ENCODE data around the gene GPR17. TPM values are rescaled to one million over a fixed set of nuclear protein-coding genes. Genes with fewer than 3 reads are reported as not detected.

GPR17 gene
- total and polyA plus RNA-seq, 4 experiments from 2014 or later, result not detected

DNA sequence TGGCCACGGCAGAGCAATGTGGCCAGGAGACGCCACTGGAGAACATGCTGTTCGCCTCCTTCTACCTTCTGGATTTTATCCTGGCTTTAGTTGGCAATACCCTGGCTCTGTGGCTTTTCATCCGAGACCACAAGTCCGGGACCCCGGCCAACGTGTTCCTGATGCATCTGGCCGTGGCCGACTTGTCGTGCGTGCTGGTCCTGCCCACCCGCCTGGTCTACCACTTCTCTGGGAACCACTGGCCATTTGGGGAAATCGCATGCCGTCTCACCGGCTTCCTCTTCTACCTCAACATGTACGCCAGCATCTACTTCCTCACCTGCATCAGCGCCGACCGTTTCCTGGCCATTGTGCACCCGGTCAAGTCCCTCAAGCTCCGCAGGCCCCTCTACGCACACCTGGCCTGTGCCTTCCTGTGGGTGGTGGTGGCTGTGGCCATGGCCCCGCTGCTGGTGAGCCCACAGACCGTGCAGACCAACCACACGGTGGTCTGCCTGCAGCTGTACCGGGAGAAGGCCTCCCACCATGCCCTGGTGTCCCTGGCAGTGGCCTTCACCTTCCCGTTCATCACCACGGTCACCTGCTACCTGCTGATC is 4.9 kb downstream of the GPR17 start:
- ChIA-PET CTCF (ENCODE audit: partially characterized antibody) (interaction anchor here (0.9 to 7.6 kb wide), 12 partner anchors 9 to 453 kb away, joined by 3 to 98 read pairs (median 4); no protein-coding TSS in a partner anchor), POLR2A (ENCODE audit: partially characterized antibody) (interaction anchor here (2.0 to 2.5 kb wide), 3 partner anchors 50 to 124 kb away, joined by 6 to 8 read pairs (median 8); partner anchors contain the start of genes IWS1 and SFT2D3)
- no peaks in the 10 kb centered on the region for H3K9me3 Mint-ChIP-seq
- H3K4me3 Mint-ChIP-seq, result no peak overlapping the region
- intact Hi-C loops (cut with micrococcal nuclease), result no loop called here
- no peaks in the 10 kb centered on the region for H3K9me3 ChIP-seq (ENCODE audit: control insufficient read depth in 1 of 2, low read length in 2 of 2)
- peak in 1 of 5 donors; percentile 29 for DNase-seq
- H3K4me1 ChIP-seq (ENCODE audit: insufficient read depth, low read length), result peaks cover 9% of the 10 kb centered on the region
- no peak overlapping the region for H3K27ac ChIP-seq (ENCODE audit: low read depth, low read length)
- peaks cover 9 to 21% (median 14%) of the 10 kb centered on the region in 4 donors for H3K4me1 Mint-ChIP-seq
- no peaks in the 10 kb centered on the region for H3K36me3 ChIP-seq (ENCODE audit: insufficient read depth, low read length)
- H3K27ac Mint-ChIP-seq, result no peak overlapping the region
- no peak overlapping the region for H3K4me3 ChIP-seq (ENCODE audit: low read length in 2 of 2)
- no peaks in the 10 kb centered on the region for H3K27me3 Mint-ChIP-seq
- no peaks in the 10 kb centered on the region for H3K36me3 Mint-ChIP-seq
- no peaks in the 10 kb centered on the region for H3K27me3 ChIP-seq (ENCODE audit: insufficient read depth, low read length)

DNA sequence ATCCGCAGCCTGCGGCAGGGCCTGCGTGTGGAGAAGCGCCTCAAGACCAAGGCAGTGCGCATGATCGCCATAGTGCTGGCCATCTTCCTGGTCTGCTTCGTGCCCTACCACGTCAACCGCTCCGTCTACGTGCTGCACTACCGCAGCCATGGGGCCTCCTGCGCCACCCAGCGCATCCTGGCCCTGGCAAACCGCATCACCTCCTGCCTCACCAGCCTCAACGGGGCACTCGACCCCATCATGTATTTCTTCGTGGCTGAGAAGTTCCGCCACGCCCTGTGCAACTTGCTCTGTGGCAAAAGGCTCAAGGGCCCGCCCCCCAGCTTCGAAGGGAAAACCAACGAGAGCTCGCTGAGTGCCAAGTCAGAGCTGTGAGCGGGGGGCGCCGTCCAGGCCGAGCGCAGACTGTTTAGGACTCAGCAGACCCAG is 5.4 kb downstream of the GPR17 start:
- H3K36me3 ChIP-seq (ENCODE audit: insufficient read depth, low read length), result no peaks in the 10 kb centered on the region
- no peak overlapping the region for H3K4me3 ChIP-seq (ENCODE audit: low read length in 2 of 2)
- no peak for DNase-seq
- intact Hi-C loops (cut with micrococcal nuclease), result no loop called here
- ChIA-PET POLR2A (ENCODE audit: partially characterized antibody) (no interaction called here), CTCF (ENCODE audit: partially characterized antibody) (interaction anchor here (1.4 to 7.6 kb wide), 3 partner anchors 12 to 61 kb away, joined by 4 to 69 read pairs (median 30); no protein-coding TSS in a partner anchor)
- no peaks in the 10 kb centered on the region for H3K9me3 ChIP-seq (ENCODE audit: control insufficient read depth in 1 of 2, low read length in 2 of 2)
- Mint-ChIP-seq H3K36me3 (no peaks in the 10 kb centered on the region), H3K27ac (no peak overlapping the region), H3K27me3 (no peaks in the 10 kb centered on the region), H3K4me3 (no peak overlapping the region), H3K4me1 (peaks cover 9 to 21% (median 14%) of the 10 kb centered on the region in 4 donors), H3K9me3 (no peaks in the 10 kb centered on the region)
- H3K4me1 ChIP-seq (ENCODE audit: insufficient read depth, low read length), result peaks cover 9% of the 10 kb centered on the region
- H3K27me3 ChIP-seq (ENCODE audit: insufficient read depth, low read length), result no peaks in the 10 kb centered on the region
- H3K27ac ChIP-seq (ENCODE audit: low read depth, low read length), result no peak overlapping the region

DNA sequence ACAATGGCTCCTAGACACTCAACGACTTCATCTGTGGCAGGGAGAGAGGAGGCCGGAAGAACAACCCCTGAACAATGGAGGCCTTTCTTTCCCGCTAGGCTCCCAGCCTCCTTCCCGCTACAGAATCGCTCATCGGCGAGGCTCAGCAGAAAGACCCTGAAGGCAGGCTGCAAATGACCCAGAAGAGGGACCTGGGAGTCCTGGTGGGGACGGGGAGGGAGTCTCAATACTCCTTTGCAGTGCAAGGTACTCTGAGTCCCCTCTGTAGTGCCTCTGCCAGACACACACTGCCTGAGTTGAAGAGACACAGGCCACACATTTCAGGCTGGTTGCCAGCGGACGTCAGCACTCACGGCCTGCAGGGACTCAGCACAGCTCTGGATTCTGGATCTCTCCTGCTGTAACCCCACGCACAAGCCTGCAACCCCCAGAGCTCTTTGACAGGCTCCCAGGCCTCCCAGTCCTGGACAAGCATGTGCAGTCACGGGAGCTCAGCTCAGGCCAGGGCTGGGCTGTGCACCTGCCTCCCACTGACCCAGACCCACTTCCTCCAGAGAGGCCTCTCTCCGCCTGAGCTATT is 6.1 kb downstream of the GPR17 start:
- peak in 1 of 5 donors; percentile 3 for DNase-seq
- CTCF ChIA-PET (ENCODE audit: partially characterized antibody), result interaction anchor here (1.0 to 7.6 kb wide), 5 partner anchors 13 to 455 kb away, joined by 4 to 69 read pairs (median 4); no protein-coding TSS in a partner anchor
- intact Hi-C loops (cut with micrococcal nuclease), result no loop called here

GRCh38 chr2:127652786-127653357 is 6.9 kb downstream of the GPR17 start:
- Histone ChIP-seq H3K4me1 (ENCODE audit: insufficient read depth, low read length) (peaks cover 9% of the 10 kb centered on the region), H3K36me3 (ENCODE audit: insufficient read depth, low read length) (no peaks in the 10 kb centered on the region), H3K9me3 (ENCODE audit: control insufficient read depth in 1 of 2, low read length in 2 of 2) (no peaks in the 10 kb centered on the region), H3K27ac (ENCODE audit: low read depth, low read length) (no peak overlapping the region), H3K4me3 (ENCODE audit: low read length in 2 of 2) (no peak overlapping the region), H3K27me3 (ENCODE audit: insufficient read depth, low read length) (no peaks in the 10 kb centered on the region)
- POLR2A ChIA-PET (ENCODE audit: partially characterized antibody), result interaction anchor here (0.9 kb wide), 1 partner anchor 62 kb away, joined by 3 read pairs; no protein-coding TSS in a partner anchor
- peak in 1 of 5 donors; percentile 5 for DNase-seq
- Mint-ChIP-seq H3K9me3 (no peaks in the 10 kb centered on the region), H3K36me3 (no peaks in the 10 kb centered on the region), H3K27ac (no peak overlapping the region), H3K4me3 (no peak overlapping the region), H3K27me3 (peaks cover 0 to 2% of the 10 kb centered on the region in 2 donors), H3K4me1 (peaks cover 6 to 18% (median 12%) of the 10 kb centered on the region in 4 donors)
- CTCF ChIA-PET (ENCODE audit: partially characterized antibody), result interaction anchor here (1.0 to 7.6 kb wide), 4 partner anchors 14 to 455 kb away, joined by 4 to 69 read pairs (median 17); no protein-coding TSS in a partner anchor
- intact Hi-C loops (cut with micrococcal nuclease), result no loop called here

More for the DNA sequence above, 6.1 kb downstream of the GPR17 start:
- no peaks in the 10 kb centered on the region for H3K36me3 ChIP-seq (ENCODE audit: insufficient read depth, low read length)
- no peaks in the 10 kb centered on the region for H3K9me3 ChIP-seq (ENCODE audit: control insufficient read depth in 1 of 2, low read length in 2 of 2)
- H3K4me3 ChIP-seq (ENCODE audit: low read length in 2 of 2), result no peak overlapping the region
- no peaks in the 10 kb centered on the region for H3K27me3 Mint-ChIP-seq
- H3K9me3 Mint-ChIP-seq, result no peaks in the 10 kb centered on the region
- no peaks in the 10 kb centered on the region for H3K36me3 Mint-ChIP-seq
- H3K4me1 Mint-ChIP-seq, result peaks cover 9 to 21% (median 14%) of the 10 kb centered on the region in 4 donors
- H3K27ac Mint-ChIP-seq, result no peak overlapping the region
- H3K4me3 Mint-ChIP-seq, result no peak overlapping the region
- POLR2A ChIA-PET (ENCODE audit: partially characterized antibody), result no interaction called here
- H3K27me3 ChIP-seq (ENCODE audit: insufficient read depth, low read length), result no peaks in the 10 kb centered on the region
- no peak overlapping the region for H3K27ac ChIP-seq (ENCODE audit: low read depth, low read length)
- peaks cover 9% of the 10 kb centered on the region for H3K4me1 ChIP-seq (ENCODE audit: insufficient read depth, low read length)

GRCh38 chr2:127653421-127654083 is 7.6 kb downstream of the GPR17 start:
- peaks cover 0 to 3% of the 10 kb centered on the region in 2 donors for H3K27me3 Mint-ChIP-seq
- Histone ChIP-seq H3K27ac (ENCODE audit: low read depth, low read length) (no peak overlapping the region), H3K9me3 (ENCODE audit: control insufficient read depth in 1 of 2, low read length in 2 of 2) (no peaks in the 10 kb centered on the region), H3K27me3 (ENCODE audit: insufficient read depth, low read length) (no peaks in the 10 kb centered on the region), H3K36me3 (ENCODE audit: insufficient read depth, low read length) (no peaks in the 10 kb centered on the region), H3K4me3 (ENCODE audit: low read length in 2 of 2) (no peak overlapping the region), H3K4me1 (ENCODE audit: insufficient read depth, low read length) (peaks cover 9% of the 10 kb centered on the region)
- DNase-seq, result peak in 1 of 5 donors; percentile 19
- no peaks in the 10 kb centered on the region for H3K9me3 Mint-ChIP-seq
- H3K4me3 Mint-ChIP-seq, result no peak overlapping the region
- no peak overlapping the region for H3K27ac Mint-ChIP-seq
- H3K4me1 Mint-ChIP-seq, result peaks cover 5 to 13% (median 9%) of the 10 kb centered on the region in 4 donors
- POLR2A ChIA-PET (ENCODE audit: partially characterized antibody), result interaction anchor here (0.9 kb wide), 1 partner anchor 62 kb away, joined by 3 read pairs; no protein-coding TSS in a partner anchor
- intact Hi-C loops (cut with micrococcal nuclease), result no loop called here
- H3K36me3 Mint-ChIP-seq, result no peaks in the 10 kb centered on the region
- CTCF ChIA-PET (ENCODE audit: partially characterized antibody), result interaction anchor here (3.5 to 7.6 kb wide), 2 partner anchors 14 to 63 kb away, joined by 30 to 69 read pairs; no protein-coding TSS in a partner anchor

GRCh38 chr2:127654084-127654837 is 8.3 kb downstream of the GPR17 start:
- POLR2A ChIA-PET (ENCODE audit: partially characterized antibody), result no interaction called here
- H3K9me3 Mint-ChIP-seq, result no peaks in the 10 kb centered on the region

More at GRCh38 chr2:127654084-127654837, 8.3 kb downstream of the GPR17 start:
- CTCF ChIA-PET (ENCODE audit: partially characterized antibody), result interaction anchor here (3.5 to 7.6 kb wide), 2 partner anchors 15 to 63 kb away, joined by 30 to 69 read pairs; no protein-coding TSS in a partner anchor
- Mint-ChIP-seq H3K27me3 (peaks cover 0 to 3% of the 10 kb centered on the region in 2 donors), H3K36me3 (no peaks in the 10 kb centered on the region), H3K4me1 (peaks cover 3 to 6% (median 5%) of the 10 kb centered on the region in 4 donors), H3K27ac (no peak overlapping the region), H3K4me3 (no peak overlapping the region)
- Histone ChIP-seq H3K4me1 (ENCODE audit: insufficient read depth, low read length) (peaks cover 5% of the 10 kb centered on the region), H3K9me3 (ENCODE audit: control insufficient read depth in 1 of 2, low read length in 2 of 2) (no peaks in the 10 kb centered on the region), H3K27me3 (ENCODE audit: insufficient read depth, low read length) (no peaks in the 10 kb centered on the region), H3K36me3 (ENCODE audit: insufficient read depth, low read length) (no peaks in the 10 kb centered on the region), H3K4me3 (ENCODE audit: low read length in 2 of 2) (no peak overlapping the region), H3K27ac (ENCODE audit: low read depth, low read length) (no peak overlapping the region)
- peak in 1 of 5 donors; percentile 17 for DNase-seq
- intact Hi-C loops (cut with micrococcal nuclease), result no loop called here

Measured in CD4-positive, alpha-beta memory T cell (primary cell).